ENCODE results near the gene BTN2A1. TPM values are rescaled to one million over a fixed set of nuclear protein-coding genes. Genes with fewer than 3 reads are reported as not detected.

BTN2A1 gene
- polyA plus RNA-seq, 1 of the 3 experiments (the other 2 are of a cell fraction) = 21.2 TPM

DNA sequence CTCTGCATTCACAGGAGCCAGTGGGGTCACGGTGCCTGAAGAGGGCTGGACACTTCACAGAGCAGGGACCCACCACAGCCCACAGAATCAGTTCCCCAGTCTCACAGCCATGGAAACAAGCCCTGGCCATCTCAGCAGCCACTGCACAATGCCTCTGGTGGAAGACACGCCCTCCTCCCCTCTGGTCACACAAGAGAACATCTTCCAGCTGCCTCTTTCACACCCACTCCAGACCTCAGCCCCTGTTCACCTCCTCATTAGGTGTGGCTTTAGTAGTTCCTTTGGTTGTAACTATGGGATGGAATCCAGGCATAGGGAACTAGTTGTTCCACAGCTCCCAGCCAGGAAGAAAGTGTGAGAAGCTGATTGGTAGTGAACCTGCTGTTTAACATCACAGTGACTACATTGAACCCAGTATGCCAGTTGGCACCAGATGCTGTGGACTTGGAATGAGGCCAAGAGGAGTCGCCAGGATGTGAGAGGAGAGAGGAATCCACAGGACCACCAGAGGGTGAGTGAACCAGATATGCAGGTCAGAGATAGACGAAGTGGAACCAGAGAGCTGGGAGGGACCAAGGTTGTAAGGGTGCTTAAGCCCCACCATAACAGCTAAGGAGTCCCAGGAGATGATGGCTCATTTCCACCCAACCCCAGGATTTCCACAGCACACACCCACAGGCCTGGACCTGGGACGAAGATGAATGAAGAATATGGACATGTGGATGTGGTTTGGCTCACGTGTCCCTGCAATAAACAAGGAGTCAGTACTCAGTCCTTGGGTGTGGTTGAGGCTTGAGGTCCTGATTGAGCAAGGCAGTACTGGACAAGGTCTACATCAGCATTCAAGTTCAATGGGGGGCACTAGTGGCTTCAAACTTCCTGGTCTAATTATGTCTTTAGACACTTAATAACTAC is 26.2 kb upstream of the BTN2A1 start:
- no peak overlapping the region for H3K9ac ChIP-seq
- H3K79me2 ChIP-seq (ENCODE audit: insufficient read depth) = no peaks in the 10 kb centered on the region
- H3K27me3 ChIP-seq (ENCODE audit: insufficient read depth) = no peaks in the 10 kb centered on the region
- H3K36me3 ChIP-seq (replicated peaks in 1 of 2; ENCODE audit: control insufficient read depth in 1 of 2, insufficient read depth in 2 of 2, low read length in 1 of 2) = peaks cover 18 to 27% of the 10 kb centered on the region in 2 experiments
- 88% methylated on average over 4 of the region's 6 CpGs for WGBS (ENCODE audit: low lambda C conversion rate)
- H3K4me2 ChIP-seq = no peak overlapping the region
- H3K4me1 ChIP-seq (ENCODE audit: control insufficient read depth in 1 of 2, insufficient read depth in 2 of 2, low read depth in 1 of 2, low read length in 1 of 2) = no peaks in the 10 kb centered on the region; a peak in 1 of 4 replicates
- DNase-seq = no peak
- H3K27ac ChIP-seq (ENCODE audit: low read depth in 2 of 2, low read length in 1 of 2) = no peak overlapping the region
- no peaks in the 10 kb centered on the region for H3F3A ChIP-seq (replicated peaks; ENCODE audit: insufficient read depth)
- no peak overlapping the region for H2AFZ ChIP-seq (ENCODE audit: low read depth)
- CTCF ChIA-PET = interaction anchor here (1.2 to 1.5 kb wide), 2 partner anchors 11 to 90 kb away, joined by 4 read pairs; no protein-coding TSS in a partner anchor
- no peak for TF ChIP-seq YY1 (IDR thresholded peaks at IDR 0.05; ENCODE audit: low read depth)
- TF ChIP-seq SMC3 (IDR thresholded peaks at IDR 0.05; ENCODE audit: low read depth, low read length) = no peak
- no peak for TF ChIP-seq EP300 (IDR thresholded peaks at IDR 0.05; ENCODE audit: borderline replicate concordance in 1 of 2, low read depth in 1 of 2, low read length in 1 of 2)
- TF ChIP-seq, protein P1, sequence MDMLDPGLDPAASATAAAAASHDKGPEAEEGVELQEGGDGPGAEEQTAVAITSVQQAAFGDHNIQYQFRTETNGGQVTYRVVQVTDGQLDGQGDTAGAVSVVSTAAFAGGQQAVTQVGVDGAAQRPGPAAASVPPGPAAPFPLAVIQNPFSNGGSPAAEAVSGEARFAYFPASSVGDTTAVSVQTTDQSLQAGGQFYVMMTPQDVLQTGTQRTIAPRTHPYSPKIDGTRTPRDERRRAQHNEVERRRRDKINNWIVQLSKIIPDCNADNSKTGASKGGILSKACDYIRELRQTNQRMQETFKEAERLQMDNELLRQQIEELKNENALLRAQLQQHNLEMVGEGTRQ (IDR thresholded peaks at IDR 0.05; ENCODE audit: borderline replicate concordance, low read depth, low read length) = no peak
- TF ChIP-seq CHD2 (IDR thresholded peaks at IDR 0.05; ENCODE audit: low read length, partially characterized antibody) = no peak
- TF ChIP-seq USF1 (IDR thresholded peaks at IDR 0.05; ENCODE audit: borderline replicate concordance, low read depth) = no peak
- TF ChIP-seq RFX5 (IDR thresholded peaks at IDR 0.05; ENCODE audit: low read length) = no peak
- POLR2A ChIA-PET = no interaction called here
- no peak overlapping the region for H3K4me3 ChIP-seq (ENCODE audit: low read depth in 2 of 2, low read length in 1 of 2)
- H3K9me3 ChIP-seq = no peaks in the 10 kb centered on the region
- H4K20me1 ChIP-seq (ENCODE audit: insufficient read depth) = no peaks in the 10 kb centered on the region
- no peaks in the 10 kb centered on the region for H3K9me2 ChIP-seq

DNA sequence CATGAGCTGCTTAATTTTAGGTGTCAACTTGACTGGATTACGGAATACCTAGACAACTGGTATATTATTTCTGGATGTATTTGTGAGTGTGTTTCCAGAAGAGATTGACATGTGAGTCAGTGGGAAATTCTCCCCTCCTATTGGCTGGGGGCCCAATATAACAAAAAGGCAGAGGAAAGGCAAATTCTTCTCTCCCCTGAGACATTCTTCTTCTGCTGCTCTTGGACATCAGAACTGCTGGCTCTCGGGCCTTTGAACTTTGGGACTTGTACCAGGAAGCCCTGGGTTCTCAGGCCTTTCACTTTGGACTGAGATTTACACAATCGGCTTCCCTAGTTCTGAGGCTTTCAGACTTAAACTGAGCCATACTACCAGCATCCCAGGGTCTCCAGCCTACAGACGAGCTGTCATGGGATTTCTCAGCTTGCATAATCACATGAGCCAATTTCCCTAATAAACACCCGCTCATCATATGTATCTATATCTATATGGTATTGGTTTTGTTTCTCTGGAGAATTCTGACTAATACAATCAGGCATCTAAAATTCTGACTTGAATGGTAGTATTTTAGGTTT is 25.0 kb upstream of the BTN2A1 start:
- ChIA-PET POLR2A (no interaction called here), CTCF (no interaction called here)
- no peak overlapping the region for H3K4me2 ChIP-seq
- no peaks in the 10 kb centered on the region for H3K9me3 ChIP-seq
- no peak for DNase-seq
- no peaks in the 10 kb centered on the region for H3F3A ChIP-seq (replicated peaks; ENCODE audit: insufficient read depth)
- peaks cover 18 to 23% of the 10 kb centered on the region in 2 experiments for H3K36me3 ChIP-seq (replicated peaks in 1 of 2; ENCODE audit: control insufficient read depth in 1 of 2, insufficient read depth in 2 of 2, low read length in 1 of 2)
- H3K9ac ChIP-seq = no peak overlapping the region
- no peaks in the 10 kb centered on the region for H4K20me1 ChIP-seq (ENCODE audit: insufficient read depth)
- H3K27ac ChIP-seq (ENCODE audit: low read depth in 2 of 2, low read length in 1 of 2) = no peak overlapping the region
- H3K4me1 ChIP-seq (ENCODE audit: control insufficient read depth in 1 of 2, insufficient read depth in 2 of 2, low read depth in 1 of 2, low read length in 1 of 2) = no peaks in the 10 kb centered on the region; a peak in 1 of 4 replicates
- WGBS (ENCODE audit: low lambda C conversion rate) = 98% methylated on average over 5 of the region's 5 CpGs
- H3K79me2 ChIP-seq (ENCODE audit: insufficient read depth) = no peaks in the 10 kb centered on the region
- H3K27me3 ChIP-seq (ENCODE audit: insufficient read depth) = no peaks in the 10 kb centered on the region
- no peak overlapping the region for H2AFZ ChIP-seq (ENCODE audit: low read depth)
- no peaks in the 10 kb centered on the region for H3K9me2 ChIP-seq
- TF ChIP-seq MEF2A (IDR thresholded peaks at IDR 0.05; ENCODE audit: borderline replicate concordance, low read depth) = no peak
- TF ChIP-seq, protein P2, sequence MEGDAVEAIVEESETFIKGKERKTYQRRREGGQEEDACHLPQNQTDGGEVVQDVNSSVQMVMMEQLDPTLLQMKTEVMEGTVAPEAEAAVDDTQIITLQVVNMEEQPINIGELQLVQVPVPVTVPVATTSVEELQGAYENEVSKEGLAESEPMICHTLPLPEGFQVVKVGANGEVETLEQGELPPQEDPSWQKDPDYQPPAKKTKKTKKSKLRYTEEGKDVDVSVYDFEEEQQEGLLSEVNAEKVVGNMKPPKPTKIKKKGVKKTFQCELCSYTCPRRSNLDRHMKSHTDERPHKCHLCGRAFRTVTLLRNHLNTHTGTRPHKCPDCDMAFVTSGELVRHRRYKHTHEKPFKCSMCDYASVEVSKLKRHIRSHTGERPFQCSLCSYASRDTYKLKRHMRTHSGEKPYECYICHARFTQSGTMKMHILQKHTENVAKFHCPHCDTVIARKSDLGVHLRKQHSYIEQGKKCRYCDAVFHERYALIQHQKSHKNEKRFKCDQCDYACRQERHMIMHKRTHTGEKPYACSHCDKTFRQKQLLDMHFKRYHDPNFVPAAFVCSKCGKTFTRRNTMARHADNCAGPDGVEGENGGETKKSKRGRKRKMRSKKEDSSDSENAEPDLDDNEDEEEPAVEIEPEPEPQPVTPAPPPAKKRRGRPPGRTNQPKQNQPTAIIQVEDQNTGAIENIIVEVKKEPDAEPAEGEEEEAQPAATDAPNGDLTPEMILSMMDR (IDR thresholded peaks at IDR 0.05) = no peak
- TF ChIP-seq FOXM1 (IDR thresholded peaks at IDR 0.05; ENCODE audit: low read depth) = no peak
- no peak for TF ChIP-seq TEAD4 (IDR thresholded peaks at IDR 0.05; ENCODE audit: borderline replicate concordance, insufficient read depth)
- TF ChIP-seq YY1 (IDR thresholded peaks at IDR 0.05; ENCODE audit: low read depth) = no peak
- TF ChIP-seq EP300 (IDR thresholded peaks at IDR 0.05; ENCODE audit: borderline replicate concordance in 1 of 2, low read depth in 1 of 2, low read length in 1 of 2) = no peak
- no peak for TF ChIP-seq NRF1 (IDR thresholded peaks at IDR 0.05; ENCODE audit: low read depth, low read length)
- TF ChIP-seq TCF12 (IDR thresholded peaks at IDR 0.05) = no peak
- TF ChIP-seq TAF1 (IDR thresholded peaks at IDR 0.05; ENCODE audit: borderline replicate concordance, low read depth, low read length) = no peak
- no peak for TF ChIP-seq GATA2 (CRISPR knock-in tag; IDR thresholded peaks at IDR 0.05)
- no peak for TF ChIP-seq IRF3 (IDR thresholded peaks at IDR 0.05; ENCODE audit: low read depth, low read length)
- TF ChIP-seq RFX5 (IDR thresholded peaks at IDR 0.05; ENCODE audit: low read length) = no peak
- no peak for TF ChIP-seq FOSL2 (IDR thresholded peaks at IDR 0.05; ENCODE audit: borderline replicate concordance, low read depth)
- TF ChIP-seq ELF1 (IDR thresholded peaks at IDR 0.05) = no peak
- no peak for TF ChIP-seq ZBTB33 (IDR thresholded peaks at IDR 0.05; ENCODE audit: borderline replicate concordance, low read depth)
- no peak overlapping the region for H3K4me3 ChIP-seq (ENCODE audit: low read depth in 2 of 2, low read length in 1 of 2)
